ENCODE results near the gene MAL.

MAL gene

GRCh38 chr2:95025406-95026319 is at the start of gene MAL:
TSS of gene MAL (plus strand) at chr2:95025708. CDS start at chr2:95025793, 85 bp downstream.
- in situ Hi-C loops (cut with MboI; ENCODE audit: low sequenced_read_pairs) = no loop called here

DNA sequence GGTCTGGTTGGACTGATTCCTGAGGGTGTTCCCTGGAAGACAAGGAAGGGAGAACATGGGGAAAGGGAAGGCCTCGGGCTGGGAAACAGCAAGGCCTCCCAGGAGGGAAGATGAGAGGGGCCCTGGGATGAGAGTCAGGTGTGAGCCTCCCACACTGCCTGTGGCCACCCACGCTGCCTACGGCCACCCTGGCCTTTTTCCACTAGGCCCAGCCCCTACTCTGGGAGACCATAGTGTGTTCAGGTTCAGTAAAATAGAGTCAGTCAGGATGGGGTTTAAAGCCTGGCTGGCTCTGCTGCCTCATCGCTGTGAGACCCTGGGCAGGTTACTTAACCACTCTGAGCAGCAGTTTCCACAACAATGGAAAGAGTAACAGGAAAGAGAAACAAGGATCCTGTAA is 47.7 kb upstream of the MAL start:
- in situ Hi-C loops (cut with MboI; ENCODE audit: low sequenced_read_pairs) = no loop called here

- in situ Hi-C loops (cut with MboI; ENCODE audit: low sequenced_read_pairs) = no loop called here
Observed at GRCh38 chr2:94978917-94979316, 46.6 kb upstream of the MAL start.

DNA sequence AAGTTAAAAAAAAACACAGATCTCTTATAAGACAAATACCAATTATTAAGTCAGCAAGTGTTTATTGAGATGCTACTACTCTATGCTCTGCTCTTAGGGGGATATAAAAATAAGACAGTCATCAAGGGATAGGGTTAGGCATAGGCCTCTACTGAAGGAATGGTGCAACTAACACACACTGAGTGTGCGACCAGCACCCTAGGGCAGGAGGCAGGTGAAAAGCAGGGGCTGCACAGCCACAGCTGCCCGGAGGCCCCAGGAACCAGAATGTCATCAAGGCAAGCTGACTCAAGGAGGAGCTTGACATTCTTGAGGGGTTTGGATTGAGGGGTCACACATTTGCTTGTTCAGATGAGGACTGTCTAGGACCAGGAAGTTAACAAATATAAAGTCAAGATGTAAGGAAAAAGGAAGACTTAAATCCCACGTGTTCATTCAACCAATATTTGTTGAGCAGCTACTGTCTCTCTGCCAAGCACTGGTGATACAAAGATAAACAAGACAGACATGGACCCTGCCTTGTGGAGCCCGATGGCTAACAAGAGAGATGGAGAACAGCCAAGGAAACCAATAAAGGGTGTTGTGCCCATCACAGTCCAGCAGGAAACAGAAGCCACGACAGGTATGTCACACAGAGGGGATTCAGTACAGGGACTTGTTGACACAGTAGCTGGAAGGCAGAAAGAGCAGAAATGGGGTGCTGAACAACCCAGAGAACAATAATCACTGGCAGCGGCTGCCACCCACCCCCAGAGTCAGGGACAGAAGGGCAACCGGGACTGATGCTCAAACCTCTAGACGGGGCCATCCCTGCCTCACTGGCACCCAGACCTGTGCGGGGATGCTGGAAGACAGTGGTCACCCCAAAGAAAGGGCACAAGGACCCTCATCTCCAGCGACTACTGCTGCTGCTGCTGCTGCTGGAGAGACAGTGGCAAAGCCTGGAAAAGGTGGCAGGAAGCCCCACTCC is 45.8 kb upstream of the MAL start:
- in situ Hi-C loops (cut with MboI; ENCODE audit: low sequenced_read_pairs) = no loop called here

DNA sequence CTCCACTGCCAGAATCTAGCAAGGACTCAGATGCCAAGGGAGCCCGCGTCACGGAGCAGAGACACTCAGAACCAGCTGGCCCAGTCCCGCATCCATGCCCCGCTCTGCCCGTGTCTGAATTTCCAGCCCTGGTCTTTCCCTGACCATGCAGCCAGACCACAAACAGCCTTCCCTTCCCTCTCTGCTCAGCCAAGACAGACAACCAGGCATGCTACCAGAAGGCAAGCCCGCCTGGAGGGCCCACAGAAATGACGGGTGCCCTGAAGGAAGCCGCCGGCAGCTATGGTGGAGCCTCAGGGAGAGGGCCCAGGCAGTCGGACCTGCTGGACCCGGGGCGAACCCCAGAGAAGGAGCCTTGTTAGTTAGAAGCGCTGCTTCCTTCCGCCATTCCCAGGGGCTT is 45.1 kb upstream of the MAL start:
- in situ Hi-C loops (cut with MboI; ENCODE audit: low sequenced_read_pairs) = no loop called here

DNA sequence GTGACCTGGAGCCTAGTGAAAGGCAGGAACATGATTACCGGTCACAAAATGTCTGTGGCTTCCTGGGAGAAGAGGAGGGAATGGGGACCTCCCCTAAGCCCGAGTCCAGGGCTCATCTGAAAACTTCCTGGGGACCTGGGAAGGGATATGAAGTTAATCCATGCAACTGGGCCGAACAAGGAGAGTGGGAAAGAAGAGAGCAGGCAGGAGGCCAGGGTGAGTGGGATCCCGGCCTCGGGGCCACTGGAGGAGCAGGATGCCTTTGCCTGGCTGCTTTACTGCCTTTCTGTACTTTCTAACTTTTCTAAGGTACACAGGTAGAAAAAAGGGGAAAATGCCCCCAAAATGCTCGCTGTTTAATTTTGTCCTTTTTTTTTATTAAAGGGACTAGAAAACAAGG is 43.4 kb upstream of the MAL start:
- in situ Hi-C loops (cut with MboI; ENCODE audit: low sequenced_read_pairs) = no loop called here

GRCh38 chr2:94982675-94983074 is 42.8 kb upstream of the MAL start:
- in situ Hi-C loops (cut with MboI; ENCODE audit: low sequenced_read_pairs) = no loop called here

DNA sequence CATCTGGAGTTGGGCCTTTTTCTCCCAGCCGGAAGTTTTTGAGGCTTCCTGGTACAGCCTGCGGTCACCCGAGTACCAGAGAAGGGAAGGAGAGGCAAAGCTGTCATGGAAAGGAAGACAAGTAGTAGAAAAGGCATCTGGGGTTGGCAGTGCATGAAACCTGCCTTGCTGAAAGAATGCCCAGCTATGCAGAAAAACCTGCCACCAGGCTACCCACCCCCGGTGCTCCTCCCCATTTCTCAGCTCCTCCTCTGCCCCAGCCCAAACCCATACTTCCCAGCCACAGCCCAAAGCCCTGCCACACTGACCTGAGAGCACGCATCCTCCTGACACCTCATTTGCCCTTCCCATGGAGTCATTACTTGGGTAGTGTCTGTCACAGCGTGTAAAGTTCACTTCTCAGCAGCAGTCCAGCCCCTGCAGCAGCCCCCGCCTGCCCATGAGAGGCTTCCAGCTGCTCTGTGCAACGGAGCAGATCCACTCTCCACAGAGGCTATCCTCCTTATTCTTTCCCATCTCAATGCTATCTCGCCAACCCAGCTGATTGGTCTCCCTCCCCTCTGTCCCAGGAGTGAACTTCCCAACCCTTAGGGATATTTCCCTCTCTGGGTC is 40.4 kb upstream of the MAL start:
- in situ Hi-C loops (cut with MboI; ENCODE audit: low sequenced_read_pairs) = no loop called here

DNA sequence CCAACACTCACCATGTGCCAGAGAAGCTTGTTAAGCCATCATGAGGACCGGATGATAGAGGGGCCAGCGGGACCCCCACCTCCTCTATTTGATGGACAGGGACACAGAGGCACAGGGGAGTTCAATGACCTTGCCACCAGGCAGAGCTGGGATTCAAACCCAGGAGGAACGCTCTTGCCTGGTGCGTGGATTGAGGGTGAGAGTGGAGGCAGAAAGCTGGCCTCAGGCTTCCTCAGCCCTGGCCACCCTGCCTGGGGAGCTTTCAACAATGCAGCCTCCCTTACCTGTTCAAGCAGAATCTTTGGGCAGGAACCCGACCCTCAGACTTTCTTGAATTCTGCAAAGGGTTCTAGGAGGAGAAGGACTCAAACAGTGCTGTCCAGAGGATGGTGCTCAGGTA is 39.9 kb upstream of the MAL start:
- in situ Hi-C loops (cut with MboI; ENCODE audit: low sequenced_read_pairs) = no loop called here

GRCh38 chr2:94986392-94986963 is 39.0 kb upstream of the MAL start:
- in situ Hi-C loops (cut with MboI; ENCODE audit: low sequenced_read_pairs) = no loop called here

GRCh38 chr2:94987074-94988020 is 38.2 kb upstream of the MAL start:
- in situ Hi-C loops (cut with MboI; ENCODE audit: low sequenced_read_pairs) = no loop called here

DNA sequence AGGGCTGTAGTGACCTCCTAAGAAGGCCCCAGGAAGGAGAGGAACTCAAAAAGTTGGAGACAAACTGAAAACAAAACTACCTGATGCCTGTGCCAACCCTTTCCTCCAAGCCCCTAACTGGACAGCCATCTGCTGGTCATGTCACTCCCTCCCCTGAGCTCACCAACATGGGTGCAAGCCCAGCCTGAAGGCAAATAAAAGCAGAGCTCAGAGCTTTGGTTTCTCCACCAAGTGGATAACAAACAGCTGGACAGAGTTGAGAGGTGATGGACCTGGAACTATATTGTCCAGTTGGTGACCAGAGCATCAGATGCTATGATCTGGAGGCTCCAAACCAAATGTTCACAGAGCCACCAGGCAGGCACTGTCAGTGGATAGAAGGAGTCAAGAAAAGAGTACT is 34.6 kb upstream of the MAL start:
- in situ Hi-C loops (cut with MboI; ENCODE audit: low sequenced_read_pairs) = no loop called here

DNA sequence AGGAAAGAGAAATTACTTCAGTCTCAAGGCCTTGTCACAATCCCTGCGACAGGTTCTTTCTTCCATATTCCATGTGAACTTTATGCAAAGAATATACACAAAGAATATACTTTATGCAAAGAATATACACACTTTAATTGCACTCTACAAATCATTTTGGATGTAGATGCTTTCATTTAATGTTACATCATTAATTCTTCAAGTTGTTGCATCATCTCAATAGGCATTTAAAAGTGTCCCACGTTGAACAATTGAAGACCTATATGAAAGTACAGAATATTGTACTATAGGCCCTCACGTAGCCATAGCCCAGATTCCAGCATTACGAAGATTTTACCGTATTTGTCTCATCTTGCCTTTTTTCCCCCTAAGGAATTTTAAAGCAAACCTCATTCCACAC is 33.1 kb upstream of the MAL start:
- in situ Hi-C loops (cut with MboI; ENCODE audit: low sequenced_read_pairs) = no loop called here

DNA sequence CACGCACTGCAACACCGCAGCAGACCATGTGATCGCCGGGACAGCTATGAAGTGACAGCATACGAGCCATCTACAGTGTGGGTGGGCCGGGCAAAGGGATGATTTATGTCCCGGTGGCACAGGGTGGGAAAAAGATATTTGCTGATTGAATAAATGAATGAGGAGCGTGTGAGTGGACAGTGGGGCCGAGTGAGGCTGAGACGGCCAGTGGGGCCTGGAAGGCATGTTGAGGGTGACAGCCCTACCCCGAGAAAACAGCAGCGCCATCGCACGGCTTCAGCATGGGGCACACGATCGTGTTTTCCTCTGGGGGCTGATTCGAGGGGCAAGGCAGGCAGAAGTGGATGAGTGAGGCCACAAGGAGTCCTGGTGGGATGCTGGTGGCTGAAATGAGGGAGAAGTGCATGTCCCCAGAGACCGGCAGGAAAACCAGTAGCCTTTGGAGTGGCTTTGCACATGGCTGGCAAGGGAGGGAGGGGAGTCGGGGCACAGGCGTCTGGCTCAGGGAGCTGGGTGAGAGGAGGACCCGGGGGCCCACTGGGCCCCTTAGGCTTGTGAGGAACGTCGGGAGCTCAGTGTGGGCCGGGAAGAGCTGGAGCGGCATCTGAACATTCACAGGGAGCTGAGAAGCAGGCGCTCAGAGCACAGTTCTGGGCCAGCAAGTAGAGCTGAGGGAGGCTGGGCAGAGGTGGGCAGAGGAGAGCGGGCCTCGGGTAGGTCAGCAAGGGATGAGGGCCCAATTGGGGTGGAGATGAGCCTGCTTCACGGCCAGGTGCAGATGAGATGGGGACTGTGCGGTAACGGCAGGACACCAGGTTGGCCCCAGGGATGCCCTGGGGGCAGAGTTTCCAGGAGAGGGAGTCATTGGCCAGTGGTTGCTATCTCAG is 32.1 kb upstream of the MAL start:
- in situ Hi-C loops (cut with MboI; ENCODE audit: low sequenced_read_pairs) = no loop called here

DNA sequence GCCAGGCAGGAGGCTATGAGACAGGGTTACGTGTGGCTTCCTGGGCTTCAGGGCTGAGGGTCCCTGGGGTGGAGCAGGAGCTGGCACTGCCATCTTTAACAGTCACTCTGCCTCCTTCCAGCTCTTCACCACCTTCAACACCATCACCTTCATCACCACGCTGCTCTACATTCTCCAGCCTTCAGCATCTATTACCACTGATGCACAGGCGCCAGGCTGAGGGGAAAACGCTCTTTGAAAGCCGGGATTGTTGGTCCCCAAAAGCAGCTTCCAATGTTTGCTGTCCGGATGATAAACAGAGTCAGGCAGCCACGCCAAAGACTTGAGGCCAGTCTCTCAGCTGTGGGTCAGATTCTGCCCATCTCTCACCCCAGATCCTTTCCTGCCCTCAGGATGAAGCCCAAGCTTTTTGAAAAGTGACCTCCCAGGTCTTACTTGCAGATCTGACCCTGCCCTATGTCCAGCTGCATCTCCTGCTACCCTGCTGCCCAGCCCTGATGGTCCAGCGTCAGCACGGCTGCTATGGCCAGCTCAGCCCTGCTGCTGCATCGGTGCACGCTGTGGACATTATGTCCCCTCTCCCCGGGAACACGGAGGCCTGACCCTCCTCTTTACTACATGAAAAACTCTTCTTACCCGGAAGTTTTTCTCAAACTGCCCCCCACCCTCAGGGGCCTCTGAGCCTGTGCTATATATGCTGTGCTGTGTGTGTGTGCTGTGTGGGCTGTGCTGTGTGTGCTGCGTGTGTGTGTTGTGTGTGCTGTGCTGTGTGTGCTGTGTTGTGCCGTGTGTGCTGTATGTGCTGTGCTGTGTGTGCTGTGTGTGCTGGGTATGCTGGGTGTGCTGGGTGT is 31.2 kb upstream of the MAL start:
- in situ Hi-C loops (cut with MboI; ENCODE audit: low sequenced_read_pairs) = no loop called here

GRCh38 chr2:94994914-94995552 is 30.5 kb upstream of the MAL start:
- in situ Hi-C loops (cut with MboI; ENCODE audit: low sequenced_read_pairs) = no loop called here

DNA sequence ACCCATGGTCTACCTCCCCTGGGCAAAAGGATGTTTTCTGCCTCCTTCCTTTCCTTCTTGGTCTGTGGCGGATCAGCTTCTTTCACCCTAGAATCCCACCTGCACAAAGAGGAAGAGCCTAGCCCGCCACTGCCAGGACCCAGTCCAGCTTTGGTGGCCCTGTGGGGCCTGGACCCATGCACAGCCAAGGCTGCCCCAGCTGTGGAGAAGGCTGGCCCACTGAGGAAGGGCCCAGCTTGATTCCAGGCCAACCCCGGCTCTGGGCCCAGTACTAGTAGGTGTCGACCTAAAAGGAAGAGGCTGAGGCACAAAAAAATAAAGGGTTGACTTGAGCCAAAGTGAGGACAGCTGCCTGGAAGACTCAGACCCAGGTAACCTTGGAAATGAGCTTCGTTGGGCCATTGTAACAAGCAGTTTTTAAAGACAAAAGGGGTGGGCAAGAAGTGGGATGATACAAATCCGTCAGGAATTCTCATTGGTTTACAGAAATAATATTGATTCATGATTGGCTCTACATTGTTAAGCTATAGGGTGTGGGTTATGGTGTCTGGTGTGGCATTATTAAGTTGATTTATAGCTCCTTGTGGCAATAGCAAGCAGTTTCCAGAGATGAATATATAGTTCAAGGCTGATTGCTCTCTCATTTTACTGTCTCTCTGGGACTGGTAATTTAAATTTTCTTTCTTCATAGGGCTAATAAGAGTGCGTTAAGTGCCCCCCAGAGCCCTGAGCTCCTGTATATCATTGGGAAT is 29.8 kb upstream of the MAL start:
- in situ Hi-C loops (cut with MboI; ENCODE audit: low sequenced_read_pairs) = no loop called here
